Measurements from ENCODE around the gene SMURF2. TPM values are rescaled to one million over a fixed set of nuclear protein-coding genes. Genes with fewer than 3 reads are reported as not detected.
"Not testable (repeated sequence)": the region's sequence is repeated elsewhere in the genome, so short reads cannot be mapped to it uniquely, and the experiment has no call there.

Gene SMURF2
- total and polyA plus RNA-seq, 2 donors (not counting 1 experiment from before 2014, with no cell fraction given), result 96.3 to 108 TPM

GRCh38 chr17:64579917-64580316 lies 82.2 kb downstream of the SMURF2 start:
- no peak overlapping the region for H3K4me3 ChIP-seq (replicated peaks in 1 of 4; ENCODE audit: control extremely low read depth in 1 of 4, insufficient read depth in 1 of 4, low read depth in 3 of 4, low read length in 4 of 4)
- TF ChIP-seq EZH2 (IDR thresholded peaks at IDR 0.05; ENCODE audit: low read length, missing control alignments) (no peak), CTCF (conservative IDR thresholded peaks at IDR 0.05 in 1 of 2, IDR thresholded peaks at IDR 0.05 in 1 of 2; ENCODE audit: low read depth in 1 of 2, low read length in 2 of 2) (no peak)
- H3K4me1 ChIP-seq (ENCODE audit: control insufficient read depth, extremely low read depth, insufficient read depth, low read length), result no peaks in the 10 kb centered on the region
- no peak for DNase-seq (ENCODE audit: low read depth in 2 of 2)
- H3K27ac ChIP-seq (ENCODE audit: insufficient read depth, low read length), result no peak overlapping the region
- H3K4me2 ChIP-seq (ENCODE audit: extremely low read depth, insufficient read depth, low read length), result no peak overlapping the region
- H2AFZ ChIP-seq (ENCODE audit: low read length), result no peak overlapping the region
- no peak overlapping the region for H3K9ac ChIP-seq (ENCODE audit: insufficient read depth, low read length)
- no peaks in the 10 kb centered on the region for H3K27me3 ChIP-seq (ENCODE audit: control insufficient read depth, insufficient read depth, low read length)
- H4K20me1 ChIP-seq (ENCODE audit: control insufficient read depth, extremely low read depth, insufficient read depth, low read length), result no peaks in the 10 kb centered on the region
- peaks cover 11% of the 10 kb centered on the region for H3K36me3 ChIP-seq (ENCODE audit: control insufficient read depth, insufficient read depth, low read length)
- no peaks in the 10 kb centered on the region for H3K9me3 ChIP-seq (ENCODE audit: control insufficient read depth, insufficient read depth, low read depth, low read length)
- H3K79me2 ChIP-seq (ENCODE audit: control insufficient read depth, insufficient read depth, low read length), result peaks cover 36% of the 10 kb centered on the region

GRCh38 chr17:64577025-64577424 lies 85.1 kb downstream of the SMURF2 start:
- not testable (repeated sequence) for H3K27ac ChIP-seq (ENCODE audit: insufficient read depth, low read length); H3K4me2 ChIP-seq (ENCODE audit: extremely low read depth, insufficient read depth, low read length); H3K9me3 ChIP-seq (ENCODE audit: control insufficient read depth, insufficient read depth, low read depth, low read length); DNase-seq (ENCODE audit: low read depth in 2 of 2); H3K27me3 ChIP-seq (ENCODE audit: control insufficient read depth, insufficient read depth, low read length); H2AFZ ChIP-seq (ENCODE audit: low read length); H3K9ac ChIP-seq (ENCODE audit: insufficient read depth, low read length); H3K4me1 ChIP-seq (ENCODE audit: control insufficient read depth, extremely low read depth, insufficient read depth, low read length); H4K20me1 ChIP-seq (ENCODE audit: control insufficient read depth, extremely low read depth, insufficient read depth, low read length); H3K4me3 ChIP-seq (replicated peaks in 1 of 4; ENCODE audit: control extremely low read depth in 1 of 4, insufficient read depth in 1 of 4, low read depth in 3 of 4, low read length in 4 of 4); H3K36me3 ChIP-seq (ENCODE audit: control insufficient read depth, insufficient read depth, low read length)
- H3K79me2 ChIP-seq (ENCODE audit: control insufficient read depth, insufficient read depth, low read length), result peaks cover 28% of the 10 kb centered on the region

GRCh38 chr17:64575431-64575830 lies 86.7 kb downstream of the SMURF2 start:
- no peak for TF ChIP-seq CTCF (conservative IDR thresholded peaks at IDR 0.05 in 1 of 2, IDR thresholded peaks at IDR 0.05 in 1 of 2; ENCODE audit: low read depth in 1 of 2, low read length in 2 of 2)
- no peak for TF ChIP-seq EZH2 (IDR thresholded peaks at IDR 0.05; ENCODE audit: low read length, missing control alignments)
- Histone ChIP-seq H3K79me2 (ENCODE audit: control insufficient read depth, insufficient read depth, low read length) (peaks cover 29% of the 10 kb centered on the region), H3K4me2 (ENCODE audit: extremely low read depth, insufficient read depth, low read length) (no peak overlapping the region), H3K27me3 (ENCODE audit: control insufficient read depth, insufficient read depth, low read length) (no peaks in the 10 kb centered on the region), H3K9me3 (ENCODE audit: control insufficient read depth, insufficient read depth, low read depth, low read length) (no peaks in the 10 kb centered on the region), H3K27ac (ENCODE audit: insufficient read depth, low read length) (no peak overlapping the region), H3K4me1 (ENCODE audit: control insufficient read depth, extremely low read depth, insufficient read depth, low read length) (peaks cover 7% of the 10 kb centered on the region), H3K4me3 (replicated peaks in 1 of 4; ENCODE audit: control extremely low read depth in 1 of 4, insufficient read depth in 1 of 4, low read depth in 3 of 4, low read length in 4 of 4) (no peak overlapping the region), H2AFZ (ENCODE audit: low read length) (no peak overlapping the region), H3K9ac (ENCODE audit: insufficient read depth, low read length) (no peak overlapping the region), H3K36me3 (ENCODE audit: control insufficient read depth, insufficient read depth, low read length) (peaks cover 7% of the 10 kb centered on the region), H4K20me1 (ENCODE audit: control insufficient read depth, extremely low read depth, insufficient read depth, low read length) (no peaks in the 10 kb centered on the region)
- DNase-seq (ENCODE audit: low read depth in 2 of 2), result peak in 1 of 2 donors; percentile 8
